ENCODE data around the gene TLE2. TPM values are rescaled to one million over a fixed set of nuclear protein-coding genes. Genes with fewer than 3 reads are reported as not detected.

TLE2 gene
- total RNA-seq, 1 experiment from 2014 or later: 3.1 TPM

- Histone ChIP-seq H2BK12ac (ENCODE audit: insufficient read length, low read depth, low read length) (no peak overlapping the region), H3K14ac (ENCODE audit: insufficient read depth, low read length) (no peak overlapping the region), H4K20me1 (ENCODE audit: control insufficient read depth, insufficient read depth, insufficient read length) (no peaks in the 10 kb centered on the region), H4K91ac (ENCODE audit: insufficient read length, low read depth, low read length) (no peak overlapping the region), H3K79me2 (ENCODE audit: insufficient read depth, low read length) (0 out of 2 replicates have a peak, but pooled peaks cover 2% of the 10 kb centered on the region), H3K27ac (ENCODE audit: insufficient read length, low read depth, low read length) (no peak overlapping the region), H3K18ac (ENCODE audit: insufficient read length, low read depth, low read length) (no peak overlapping the region), H3K56ac (ENCODE audit: insufficient read length, low read depth, low read length) (no peak overlapping the region), H3K23ac (ENCODE audit: insufficient read length, low read depth, low read length) (no peak overlapping the region), H3K27me3 (ENCODE audit: insufficient read depth, low read length) (no peaks in the 10 kb centered on the region), H3K79me1 (ENCODE audit: insufficient read depth, low read depth, low read length, poor library complexity, severe bottlenecking) (no peaks in the 10 kb centered on the region), H3K4me2 (ENCODE audit: insufficient read depth, insufficient read length, low read length) (no peak overlapping the region), H2AFZ (ENCODE audit: low read length) (no peak overlapping the region), H3K9ac (ENCODE audit: extremely low read depth, insufficient read length, low read length) (no peak overlapping the region), H2AK5ac (ENCODE audit: insufficient read length, low read length) (no peak overlapping the region), H3T11ph (ENCODE audit: low read length) (no peak overlapping the region), H2BK5ac (ENCODE audit: insufficient read length, low read length) (no peak overlapping the region), H4K8ac (replicated peaks; ENCODE audit: insufficient read length, low read depth, low read length) (no peak overlapping the region), H3K4ac (ENCODE audit: low read depth, low read length) (no peak overlapping the region), H3K4me1 (ENCODE audit: insufficient read depth, low read length) (no peaks in the 10 kb centered on the region; the same call in 1 of the 2 replicates), H3K9me3 (ENCODE audit: control insufficient read depth, low read depth, low read length) (no peaks in the 10 kb centered on the region), H3K23me2 (ENCODE audit: insufficient read length, low read depth, low read length, poor library complexity, severe bottlenecking) (no peaks in the 10 kb centered on the region), H2BK20ac (ENCODE audit: low read depth, low read length, poor library complexity, severe bottlenecking) (no peak overlapping the region), H2BK15ac (ENCODE audit: low read depth, low read length) (no peak overlapping the region), H2BK120ac (ENCODE audit: low read depth, low read length, poor library complexity, severe bottlenecking) (no peak overlapping the region), H4K5ac (ENCODE audit: insufficient read length, low read depth, low read length) (no peak overlapping the region)
- TF ChIP-seq CTCF (conservative IDR thresholded peaks at IDR 0.05): no peak
- H3K27ac Mint-ChIP-seq: no peak overlapping the region
- no peak overlapping the region for H3K4me3 Mint-ChIP-seq
- peaks cover 24 to 55% of the 10 kb centered on the region in 2 experiments for H3K4me1 Mint-ChIP-seq
- H3K36me3 Mint-ChIP-seq (ENCODE audit: insufficient read depth in 1 of 3, low read depth in 3 of 3): peaks cover 13 to 53% (median 44%) of the 10 kb centered on the region in 3 experiments; a peak in 6 of 7 replicates
- DNase-seq: no peak
- WGBS (ENCODE audit: extremely low coverage, insufficient read length, low lambda C conversion rate): no CpG with 5 or more reads among the region's 10 CpGs
- H3K9me3 Mint-ChIP-seq: no peaks in the 10 kb centered on the region
- H3K27me3 Mint-ChIP-seq (ENCODE audit: low read depth): peaks cover 3% of the 10 kb centered on the region
Measured at GRCh38 chr19:3058821-3059314, 29.8 kb upstream of the TLE2 start.

Measured in H9 (cell line).